ENCODE measurements around the gene COLQ.

COLQ gene

GRCh38 chr3:15553749-15554148, 32.2 kb upstream of the COLQ start:
- H3K4me1 ChIP-seq (ENCODE audit: insufficient read depth, low read length), result peaks cover 4% of the 10 kb centered on the region; the same call in 1 of the 2 replicates
- no peak overlapping the region for H2AFZ ChIP-seq (ENCODE audit: low read depth, low read length)
- no peak overlapping the region for H3K4me2 ChIP-seq (ENCODE audit: insufficient read depth, low read length)
- H3K27ac ChIP-seq (ENCODE audit: low read length), result no peak overlapping the region
- H3K4me3 ChIP-seq (ENCODE audit: low read depth in 1 of 2, low read length in 2 of 2), result no peak overlapping the region
- H3K9me3 ChIP-seq (ENCODE audit: insufficient read depth, low read length, severe bottlenecking), result no peaks in the 10 kb centered on the region
- H4K20me1 ChIP-seq (ENCODE audit: insufficient read depth, low read length), result no peaks in the 10 kb centered on the region
- DNase-seq (no peak), ATAC-seq (ENCODE audit: insufficient read depth, low read depth) (no peak)
- H3K36me3 ChIP-seq (ENCODE audit: insufficient read depth, low read length), result peaks cover 4% of the 10 kb centered on the region; the same call in 1 of the 2 replicates
- H3K27me3 ChIP-seq (ENCODE audit: insufficient read depth, low read length, poor library complexity), result no peaks in the 10 kb centered on the region
- TF ChIP-seq EZH2 (IDR thresholded peaks at IDR 0.05; ENCODE audit: borderline replicate concordance, low read depth, low read length, severe bottlenecking), result no peak
- TF ChIP-seq CTCF (IDR thresholded peaks at IDR 0.05; ENCODE audit: borderline replicate concordance, extremely low read depth, low read length, poor library complexity, severe bottlenecking), result no peak
- H3K79me2 ChIP-seq (ENCODE audit: insufficient read depth, low read length), result no peaks in the 10 kb centered on the region
- no peak overlapping the region for H3K9ac ChIP-seq (ENCODE audit: low read depth, low read length)

- Histone ChIP-seq H2AFZ (ENCODE audit: low read depth, low read length) (no peak overlapping the region), H3K27ac (ENCODE audit: low read length) (0 out of 2 replicates have a peak overlapping the region, but pooled peaks have one; percentile 48), H3K4me3 (ENCODE audit: low read depth in 1 of 2, low read length in 2 of 2) (no peak overlapping the region), H3K9ac (ENCODE audit: low read depth, low read length) (no peak overlapping the region), H3K36me3 (ENCODE audit: insufficient read depth, low read length) (no peaks in the 10 kb centered on the region), H3K79me2 (ENCODE audit: insufficient read depth, low read length) (no peaks in the 10 kb centered on the region), H3K4me1 (ENCODE audit: insufficient read depth, low read length) (peaks cover 4% of the 10 kb centered on the region; the same call in 1 of the 2 replicates), H4K20me1 (ENCODE audit: insufficient read depth, low read length) (no peaks in the 10 kb centered on the region), H3K9me3 (ENCODE audit: insufficient read depth, low read length, severe bottlenecking) (no peaks in the 10 kb centered on the region), H3K27me3 (ENCODE audit: insufficient read depth, low read length, poor library complexity) (no peaks in the 10 kb centered on the region), H3K4me2 (ENCODE audit: insufficient read depth, low read length) (no peak overlapping the region)
- DNase-seq (no peak), ATAC-seq (ENCODE audit: insufficient read depth, low read depth) (no peak)
- TF ChIP-seq CTCF (IDR thresholded peaks at IDR 0.05; ENCODE audit: borderline replicate concordance, extremely low read depth, low read length, poor library complexity, severe bottlenecking), result no peak
- TF ChIP-seq EZH2 (IDR thresholded peaks at IDR 0.05; ENCODE audit: borderline replicate concordance, low read depth, low read length, severe bottlenecking), result no peak
Observed at GRCh38 chr3:15551902-15552301, 30.4 kb upstream of the COLQ start.

- Histone ChIP-seq H3K27me3 (ENCODE audit: insufficient read depth, low read length, poor library complexity) (no peaks in the 10 kb centered on the region), H3K27ac (ENCODE audit: low read length) (no peak overlapping the region), H3K4me3 (ENCODE audit: low read depth in 1 of 2, low read length in 2 of 2) (no peak overlapping the region), H3K9ac (ENCODE audit: low read depth, low read length) (no peak overlapping the region), H3K4me2 (ENCODE audit: insufficient read depth, low read length) (no peak overlapping the region), H3K36me3 (ENCODE audit: insufficient read depth, low read length) (no peaks in the 10 kb centered on the region), H3K79me2 (ENCODE audit: insufficient read depth, low read length) (no peaks in the 10 kb centered on the region), H4K20me1 (ENCODE audit: insufficient read depth, low read length) (no peaks in the 10 kb centered on the region), H3K9me3 (ENCODE audit: insufficient read depth, low read length, severe bottlenecking) (peaks cover 3% of the 10 kb centered on the region), H3K4me1 (ENCODE audit: insufficient read depth, low read length) (no peaks in the 10 kb centered on the region), H2AFZ (ENCODE audit: low read depth, low read length) (no peak overlapping the region)
- ATAC-seq (ENCODE audit: insufficient read depth, low read depth), result no peak
- no peak for DNase-seq
- TF ChIP-seq CTCF (IDR thresholded peaks at IDR 0.05; ENCODE audit: borderline replicate concordance, extremely low read depth, low read length, poor library complexity, severe bottlenecking) (no peak), EZH2 (IDR thresholded peaks at IDR 0.05; ENCODE audit: borderline replicate concordance, low read depth, low read length, severe bottlenecking) (no peak)
Observed at GRCh38 chr3:15549846-15550245, 28.3 kb upstream of the COLQ start.

GRCh38 chr3:15542614-15543013, 21.1 kb upstream of the COLQ start:
- H3K4me2 ChIP-seq (ENCODE audit: insufficient read depth, low read length), result no peak overlapping the region
- no peak for DNase-seq
- ATAC-seq (ENCODE audit: insufficient read depth, low read depth), result no peak

More at GRCh38 chr3:15542614-15543013, 21.1 kb upstream of the COLQ start:
- Histone ChIP-seq H3K9ac (ENCODE audit: low read depth, low read length) (no peak overlapping the region), H3K79me2 (ENCODE audit: insufficient read depth, low read length) (no peaks in the 10 kb centered on the region), H3K27ac (ENCODE audit: low read length) (no peak overlapping the region), H3K27me3 (ENCODE audit: insufficient read depth, low read length, poor library complexity) (no peaks in the 10 kb centered on the region), H4K20me1 (ENCODE audit: insufficient read depth, low read length) (no peaks in the 10 kb centered on the region), H3K4me3 (ENCODE audit: low read depth in 1 of 2, low read length in 2 of 2) (no peak overlapping the region), H2AFZ (ENCODE audit: low read depth, low read length) (no peak overlapping the region), H3K36me3 (ENCODE audit: insufficient read depth, low read length) (no peaks in the 10 kb centered on the region), H3K9me3 (ENCODE audit: insufficient read depth, low read length, severe bottlenecking) (peaks cover 3% of the 10 kb centered on the region), H3K4me1 (ENCODE audit: insufficient read depth, low read length) (peaks cover 8% of the 10 kb centered on the region)
- TF ChIP-seq CTCF (IDR thresholded peaks at IDR 0.05; ENCODE audit: borderline replicate concordance, extremely low read depth, low read length, poor library complexity, severe bottlenecking) (no peak), EZH2 (IDR thresholded peaks at IDR 0.05; ENCODE audit: borderline replicate concordance, low read depth, low read length, severe bottlenecking) (no peak)
